Measurements from ENCODE around the gene PTMA. TPM values are rescaled to one million over a fixed set of nuclear protein-coding genes. Genes with fewer than 3 reads are reported as not detected.
"Not testable (repeated sequence)": the region's sequence is repeated elsewhere in the genome, so short reads cannot be mapped to it uniquely, and the experiment has no call there.

Gene PTMA
- total RNA-seq, 3 donors from 2014 or later, result 2,248 to 2,672 (median 2,390) TPM

- H3K36me3 Mint-ChIP-seq (ENCODE audit: insufficient read depth), result peaks cover 8% of the 10 kb centered on the region
- H3K9me3 Mint-ChIP-seq, result no peaks in the 10 kb centered on the region
- no peak for ATAC-seq
- H3K4me1 Mint-ChIP-seq (ENCODE audit: low read depth), result no peaks in the 10 kb centered on the region
- DNase-seq, result no peak
- no peaks in the 10 kb centered on the region for H3K27me3 Mint-ChIP-seq (ENCODE audit: low read depth)
- H3K4me3 Mint-ChIP-seq, result no peak overlapping the region
These were observed 19.3 kb downstream of the PTMA start for GRCh38 chr2:231727621-231728020.

DNA sequence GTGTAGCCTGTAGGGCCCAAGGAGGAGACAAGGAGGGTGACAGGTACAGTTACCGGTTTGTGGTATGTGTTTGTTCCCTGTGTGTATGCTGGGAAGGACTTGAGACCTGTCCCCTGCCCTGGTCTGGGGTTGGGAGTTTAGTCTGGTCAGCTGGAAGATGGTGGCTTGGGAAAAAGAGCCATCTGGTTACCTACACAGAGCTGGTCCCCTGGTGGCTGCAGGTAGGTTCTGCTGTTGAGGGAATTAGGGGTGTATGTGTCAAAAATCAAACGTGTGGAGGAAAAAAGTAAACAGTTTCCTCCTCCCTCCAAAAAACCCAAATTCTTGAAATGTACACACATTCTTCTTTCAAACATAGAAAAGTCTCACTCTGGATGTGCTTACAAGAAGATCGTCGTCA is 24.3 kb downstream of the PTMA start:
- DNase-seq (no peak), ATAC-seq (no peak)
- Mint-ChIP-seq H3K4me3 (no peak overlapping the region), H3K36me3 (ENCODE audit: insufficient read depth) (peaks cover 25% of the 10 kb centered on the region), H3K27me3 (ENCODE audit: low read depth) (no peaks in the 10 kb centered on the region), H3K4me1 (ENCODE audit: low read depth) (no peaks in the 10 kb centered on the region), H3K9me3 (no peaks in the 10 kb centered on the region)

DNA sequence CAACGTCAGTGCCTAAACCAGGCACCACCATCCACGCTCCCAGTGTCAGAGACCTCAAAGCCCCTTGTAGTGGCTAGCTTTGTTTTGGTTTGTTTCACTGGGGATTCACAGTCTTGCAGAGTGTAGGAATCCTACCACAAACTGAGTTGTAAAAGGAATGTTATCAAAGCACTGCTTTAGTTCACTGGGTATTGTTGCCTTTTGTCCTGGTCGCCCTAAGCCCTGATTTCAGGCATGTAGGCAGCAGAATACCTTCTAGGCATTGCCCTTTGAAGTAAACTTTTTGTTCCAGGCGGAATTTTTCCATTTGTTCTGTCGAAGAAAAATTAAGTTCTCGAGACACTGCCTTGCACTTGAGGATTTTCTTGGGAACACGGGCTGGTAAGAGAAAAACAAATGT is 29.4 kb downstream of the PTMA start:
- ATAC-seq (no peak), DNase-seq (no peak)
- Mint-ChIP-seq H3K4me1 (ENCODE audit: low read depth) (no peaks in the 10 kb centered on the region), H3K27me3 (ENCODE audit: low read depth) (no peaks in the 10 kb centered on the region), H3K4me3 (no peak overlapping the region), H3K9me3 (no peaks in the 10 kb centered on the region), H3K36me3 (ENCODE audit: insufficient read depth) (peaks cover 30% of the 10 kb centered on the region)

- H3K9me3 Mint-ChIP-seq, result no peaks in the 10 kb centered on the region
- no peak for ATAC-seq
- no peak for DNase-seq
- H3K36me3 Mint-ChIP-seq (ENCODE audit: insufficient read depth), result peaks cover 6% of the 10 kb centered on the region
- H3K4me1 Mint-ChIP-seq (ENCODE audit: low read depth), result no peaks in the 10 kb centered on the region
- no peak overlapping the region for H3K4me3 Mint-ChIP-seq
- no peaks in the 10 kb centered on the region for H3K27me3 Mint-ChIP-seq (ENCODE audit: low read depth)
These were observed 35.2 kb downstream of the PTMA start for GRCh38 chr2:231743376-231744116.

DNA sequence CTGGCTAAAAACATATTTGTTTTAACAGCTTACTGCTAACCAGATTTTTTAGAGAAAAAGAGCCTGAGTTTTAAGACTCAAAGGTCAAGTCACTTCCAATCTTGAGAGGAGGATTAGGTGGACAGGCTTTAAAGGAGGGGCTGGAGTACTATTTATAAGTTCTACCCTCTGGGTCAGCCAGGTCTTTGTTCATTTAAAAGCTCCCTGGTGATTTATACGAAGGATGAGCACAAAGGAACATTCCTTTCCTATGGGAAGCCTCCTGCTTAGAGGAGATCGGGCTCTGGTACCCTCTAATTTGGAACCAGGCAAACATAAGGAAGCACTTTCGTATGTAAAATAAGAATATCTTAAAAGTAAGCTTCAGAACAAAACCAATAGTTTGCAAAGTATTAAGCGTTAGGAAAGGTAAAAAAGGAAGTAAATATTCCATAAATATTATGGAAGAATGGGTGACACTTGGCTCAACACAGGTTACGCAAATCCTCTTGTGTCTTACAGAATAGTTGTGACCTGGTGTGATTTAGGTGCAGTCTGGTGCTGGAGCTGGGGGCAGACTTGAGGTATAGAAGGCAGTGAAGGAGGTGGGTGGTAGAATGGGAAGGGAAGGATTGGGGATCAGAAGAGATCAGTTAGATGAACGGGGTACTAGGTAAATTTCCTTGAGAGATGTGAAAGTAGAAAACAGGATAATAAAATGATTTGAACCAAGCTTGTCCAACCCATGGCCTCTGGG is 37.1 kb downstream of the PTMA start:
- no peaks in the 10 kb centered on the region for H3K9me3 Mint-ChIP-seq
- no peaks in the 10 kb centered on the region for H3K27me3 Mint-ChIP-seq (ENCODE audit: low read depth)
- peaks cover 1% of the 10 kb centered on the region for H3K36me3 Mint-ChIP-seq (ENCODE audit: insufficient read depth)
- no peak for ATAC-seq
- no peak overlapping the region for H3K4me3 Mint-ChIP-seq
- no peaks in the 10 kb centered on the region for H3K4me1 Mint-ChIP-seq (ENCODE audit: low read depth)
- DNase-seq, result no peak

GRCh38 chr2:231748153-231748896 is 40.0 kb downstream of the PTMA start:
- H3K4me3 Mint-ChIP-seq; H3K9me3 Mint-ChIP-seq; H3K4me1 Mint-ChIP-seq (ENCODE audit: low read depth); H3K36me3 Mint-ChIP-seq (ENCODE audit: insufficient read depth); DNase-seq; ATAC-seq; H3K27me3 Mint-ChIP-seq (ENCODE audit: low read depth): not testable (repeated sequence)

DNA sequence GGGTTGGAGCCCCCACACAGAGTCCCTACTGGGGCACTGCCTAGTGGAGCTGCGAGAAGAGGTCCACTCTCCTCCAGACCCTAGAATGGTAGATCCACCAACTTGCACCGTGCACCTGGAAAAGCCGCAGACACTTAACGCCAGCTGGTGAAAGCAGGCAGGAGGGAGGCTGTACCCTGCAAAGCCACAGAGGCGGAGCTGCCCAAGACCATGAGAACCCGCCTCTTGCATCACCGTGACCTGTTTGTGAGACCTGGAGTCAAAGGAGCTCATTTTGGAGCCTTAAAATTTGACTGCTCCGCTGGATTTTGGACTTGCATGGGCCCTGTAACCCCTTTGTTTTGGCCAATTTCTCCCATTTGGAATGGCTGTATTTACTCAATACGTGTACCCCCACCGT is 40.7 kb downstream of the PTMA start:
- not testable (repeated sequence) for H3K4me1 Mint-ChIP-seq (ENCODE audit: low read depth); H3K36me3 Mint-ChIP-seq (ENCODE audit: insufficient read depth); ATAC-seq; H3K27me3 Mint-ChIP-seq (ENCODE audit: low read depth); H3K9me3 Mint-ChIP-seq; H3K4me3 Mint-ChIP-seq; DNase-seq

GRCh38 chr2:231751042-231751815 is 42.9 kb downstream of the PTMA start:
- Mint-ChIP-seq H3K4me1 (ENCODE audit: low read depth) (no peaks in the 10 kb centered on the region), H3K36me3 (ENCODE audit: insufficient read depth) (peaks cover 3% of the 10 kb centered on the region), H3K4me3 (no peak overlapping the region), H3K27me3 (ENCODE audit: low read depth) (no peaks in the 10 kb centered on the region), H3K9me3 (no peaks in the 10 kb centered on the region)
- DNase-seq (no peak), ATAC-seq (no peak)

- no peak for ATAC-seq
- H3K9me3 Mint-ChIP-seq, result no peaks in the 10 kb centered on the region
These were observed 43.7 kb downstream of the PTMA start for GRCh38 chr2:231752061-231752460.

GRCh38 chr2:231761735-231762134 is 53.4 kb downstream of the PTMA start:
- H3K36me3 Mint-ChIP-seq (ENCODE audit: insufficient read depth), result no peaks in the 10 kb centered on the region

More at GRCh38 chr2:231752061-231752460, 43.7 kb downstream of the PTMA start:
- Mint-ChIP-seq H3K27me3 (ENCODE audit: low read depth) (no peaks in the 10 kb centered on the region), H3K4me1 (ENCODE audit: low read depth) (no peaks in the 10 kb centered on the region), H3K36me3 (ENCODE audit: insufficient read depth) (peaks cover 3% of the 10 kb centered on the region), H3K4me3 (no peak overlapping the region)
- DNase-seq, result no peak

More at GRCh38 chr2:231761735-231762134, 53.4 kb downstream of the PTMA start:
- Mint-ChIP-seq H3K27me3 (ENCODE audit: low read depth) (no peaks in the 10 kb centered on the region), H3K4me3 (no peak overlapping the region), H3K4me1 (ENCODE audit: low read depth) (peaks cover 13% of the 10 kb centered on the region), H3K9me3 (no peaks in the 10 kb centered on the region)
- no peak for ATAC-seq
- no peak for DNase-seq

Other genes starting within 250 kb of the PTMA start
- 1,000 to 10,000 TPM; 1,928 to 2,267 (median 2,014) TPM for gene NCL, start 244.0 kb upstream of the PTMA start, total RNA-seq
- under 1 TPM in 1 of 3 donors, not detected in 2; 0.08 TPM for gene NMUR1, start 178.1 kb upstream of the PTMA start, total RNA-seq
- not detected for gene TEX44, start 115.7 kb upstream of the PTMA start, total RNA-seq
- gene PDE6D, start 72.8 kb downstream of the PTMA start, total RNA-seq, result 10 to 100 TPM; 22.0 to 25.9 (median 23.8) TPM
- 10 to 100 TPM; 54.8 to 57.7 (median 55.5) TPM for gene COPS7B, start 77.9 kb downstream of the PTMA start, total RNA-seq
- 1 to 10 TPM in 1 of 3 donors, under 1 TPM in 2; 0.61 to 1.2 (median 0.79) TPM for gene NPPC, start 217.9 kb downstream of the PTMA start, total RNA-seq

Data from activated T-cell treated with anti-CD3 and anti-CD28 coated beads, Interleukin-2, amount 50 U/mL, for 4 hours (primary cell).